OCI-LY1 (cell line): ENCODE data around the gene INHBC.
A peak's percentile ranks its signal among the peaks of the same experiment; 100 is the strongest.

Experiments
- H2AFZ ChIP-seq: fragments of 200-600 bp; sonication (generic), shearing (Covaris generic); 2 replicates; pipeline ENCODE4 v1.6.0; 2014; ENCODE audit warnings: antibody characterized with exemption, mild to moderate bottlenecking, low read length
- H3F3A ChIP-seq: fragments of 200-600 bp; sonication (generic), shearing (Covaris generic); 2 replicates; pipeline ENCODE4 v1.6.0; 2014; ENCODE audit warnings: mild to moderate bottlenecking, antibody characterized with exemption, low read length, moderate library complexity; ENCODE audit not compliant: insufficient read depth
- H3K27ac ChIP-seq: fragments of 200-600 bp; sonication (generic); 2 replicates; pipeline ENCODE4 v1.5.1; 2014; ENCODE audit warnings: low read length, mixed run types, mild to moderate bottlenecking, low read depth; ENCODE audit not compliant: poor library complexity, severe bottlenecking
- H3K27me3 ChIP-seq: fragments of 200-600 bp; sonication (generic); 2 replicates; pipeline ENCODE4 v1.6.0; 2014; ENCODE audit warnings: antibody characterized with exemption, mild to moderate bottlenecking, low read length, moderate library complexity; ENCODE audit not compliant: insufficient read depth
- H3K36me3 ChIP-seq: fragments of 200-600 bp; sonication (generic); 2 replicates; pipeline ENCODE4 v1.6.1; 2014; ENCODE audit warnings: mild to moderate bottlenecking, antibody characterized with exemption, low read length, moderate library complexity, mixed read lengths; ENCODE audit not compliant: insufficient read depth
- H3K4me1 ChIP-seq: fragments of 200-600 bp; sonication (generic); 2 replicates; pipeline ENCODE4 v1.5.1; 2014; ENCODE audit warnings: mild to moderate bottlenecking, low read length, moderate library complexity; ENCODE audit not compliant: insufficient read depth, severe bottlenecking
- H3K4me2 ChIP-seq: fragments of 200-600 bp; sonication (generic), shearing (Covaris generic); 2 replicates; pipeline ENCODE4 v1.6.1; 2014; ENCODE audit warnings: low read length
- H3K4me3 ChIP-seq: fragments of 200-600 bp; sonication (generic); 2 replicates; pipeline ENCODE4 v1.5.1; 2014; ENCODE audit warnings: low read length, low read depth, mild to moderate bottlenecking, mixed read lengths; ENCODE audit not compliant: poor library complexity, severe bottlenecking
- H3K79me2 ChIP-seq: fragments of 200-600 bp; shearing (Covaris generic); 2 replicates; pipeline ENCODE4 v1.6.1; 2016; ENCODE audit warnings: mixed run types, low read length, mixed read lengths; ENCODE audit not compliant: insufficient read depth
- H3K9ac ChIP-seq: fragments of 200-600 bp; sonication (generic), shearing (Covaris generic); 2 replicates; pipeline ENCODE4 v1.6.1; 2014; ENCODE audit warnings: mild to moderate bottlenecking, low read length, mixed read lengths
- H3K9me2 ChIP-seq: fragments of 200-600 bp; sonication (generic), shearing (Covaris generic); 2 replicates; pipeline ENCODE4 v1.6.1; 2014; ENCODE audit warnings: low read depth, mild to moderate bottlenecking, low read length, mixed read lengths
- H3K9me3 ChIP-seq: fragments of 200-600 bp; shearing (Covaris generic); 2 replicates; pipeline ENCODE4 v1.6.1; 2014; ENCODE audit warnings: low read length, mixed read lengths
- H4K20me1 ChIP-seq: fragments of 200-600 bp; sonication (generic), shearing (Covaris generic); 2 replicates; pipeline ENCODE4 v1.6.0; 2016; ENCODE audit warnings: mild to moderate bottlenecking, low read length; ENCODE audit not compliant: insufficient read depth
- EZH2 ChIP-seq: fragments of 200-600 bp; sonication (generic), shearing (Covaris generic); IDR thresholded peaks from 2 replicates; pipeline ENCODE4 v1.8.0; 2017; ENCODE audit warnings: borderline replicate concordance, mixed run types, mild to moderate bottlenecking, antibody characterized with exemption, low read length, moderate library complexity, mixed read lengths
- TF ChIP-seq, protein P1 (sequence below): fragments of 200-600 bp; sonication (generic), shearing (Covaris generic); IDR thresholded peaks from 2 replicates; pipeline ENCODE4 v1.5.1; 2017; ENCODE audit warnings: mild to moderate bottlenecking, antibody characterized with exemption, low read length, moderate library complexity, mixed read lengths

INHBC gene

DNA sequence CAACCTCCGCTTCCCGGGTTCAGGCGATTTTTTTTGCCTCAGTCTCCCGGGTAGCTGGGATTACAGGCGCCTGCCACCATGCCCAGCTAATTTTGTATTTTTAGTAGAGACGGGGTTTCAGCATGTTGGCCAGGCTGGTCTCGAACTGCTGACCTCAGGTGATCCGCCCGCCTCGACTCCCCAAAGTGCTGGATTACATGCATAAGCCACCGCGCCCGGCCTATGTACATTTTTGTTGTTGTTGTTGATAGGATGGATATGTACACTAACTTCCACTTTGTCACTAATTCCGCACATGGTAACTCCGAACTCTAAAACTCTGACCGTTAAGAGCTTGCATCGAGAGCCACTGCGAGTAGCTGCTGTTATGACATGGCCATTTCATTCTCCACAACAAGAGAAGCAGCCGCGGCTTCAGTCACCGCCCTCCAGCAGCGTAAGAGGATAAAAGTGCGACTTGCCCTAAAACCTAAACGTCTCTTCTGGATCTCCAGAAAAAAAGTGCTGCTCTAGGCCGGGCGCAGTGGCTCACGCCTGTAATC, 52.5 kb downstream of the INHBC start:
- Histone ChIP-seq H3K79me2 (peaks cover 16% of the 10 kb centered on the region), H4K20me1 (no peaks in the 10 kb centered on the region), H3K9me2 (no peaks in the 10 kb centered on the region), H3K9ac (peak overlapping the region; percentile 8; the same call in 1 of the 2 replicates), H3K36me3 (peaks cover 32% of the 10 kb centered on the region), H3K4me1 (peaks cover 17% of the 10 kb centered on the region), H3K27ac (no peak overlapping the region), H3K27me3 (no peaks in the 10 kb centered on the region), H3F3A (no peaks in the 10 kb centered on the region), H2AFZ (0 out of 2 replicates have a peak overlapping the region, but pooled peaks have one; percentile 5), H3K4me3 (peak overlapping the region; percentile 97), H3K9me3 (no peaks in the 10 kb centered on the region), H3K4me2 (peak overlapping the region; percentile 43)
- TF ChIP-seq, protein P1, sequence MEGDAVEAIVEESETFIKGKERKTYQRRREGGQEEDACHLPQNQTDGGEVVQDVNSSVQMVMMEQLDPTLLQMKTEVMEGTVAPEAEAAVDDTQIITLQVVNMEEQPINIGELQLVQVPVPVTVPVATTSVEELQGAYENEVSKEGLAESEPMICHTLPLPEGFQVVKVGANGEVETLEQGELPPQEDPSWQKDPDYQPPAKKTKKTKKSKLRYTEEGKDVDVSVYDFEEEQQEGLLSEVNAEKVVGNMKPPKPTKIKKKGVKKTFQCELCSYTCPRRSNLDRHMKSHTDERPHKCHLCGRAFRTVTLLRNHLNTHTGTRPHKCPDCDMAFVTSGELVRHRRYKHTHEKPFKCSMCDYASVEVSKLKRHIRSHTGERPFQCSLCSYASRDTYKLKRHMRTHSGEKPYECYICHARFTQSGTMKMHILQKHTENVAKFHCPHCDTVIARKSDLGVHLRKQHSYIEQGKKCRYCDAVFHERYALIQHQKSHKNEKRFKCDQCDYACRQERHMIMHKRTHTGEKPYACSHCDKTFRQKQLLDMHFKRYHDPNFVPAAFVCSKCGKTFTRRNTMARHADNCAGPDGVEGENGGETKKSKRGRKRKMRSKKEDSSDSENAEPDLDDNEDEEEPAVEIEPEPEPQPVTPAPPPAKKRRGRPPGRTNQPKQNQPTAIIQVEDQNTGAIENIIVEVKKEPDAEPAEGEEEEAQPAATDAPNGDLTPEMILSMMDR: no peak
- no peak for TF ChIP-seq EZH2

DNA sequence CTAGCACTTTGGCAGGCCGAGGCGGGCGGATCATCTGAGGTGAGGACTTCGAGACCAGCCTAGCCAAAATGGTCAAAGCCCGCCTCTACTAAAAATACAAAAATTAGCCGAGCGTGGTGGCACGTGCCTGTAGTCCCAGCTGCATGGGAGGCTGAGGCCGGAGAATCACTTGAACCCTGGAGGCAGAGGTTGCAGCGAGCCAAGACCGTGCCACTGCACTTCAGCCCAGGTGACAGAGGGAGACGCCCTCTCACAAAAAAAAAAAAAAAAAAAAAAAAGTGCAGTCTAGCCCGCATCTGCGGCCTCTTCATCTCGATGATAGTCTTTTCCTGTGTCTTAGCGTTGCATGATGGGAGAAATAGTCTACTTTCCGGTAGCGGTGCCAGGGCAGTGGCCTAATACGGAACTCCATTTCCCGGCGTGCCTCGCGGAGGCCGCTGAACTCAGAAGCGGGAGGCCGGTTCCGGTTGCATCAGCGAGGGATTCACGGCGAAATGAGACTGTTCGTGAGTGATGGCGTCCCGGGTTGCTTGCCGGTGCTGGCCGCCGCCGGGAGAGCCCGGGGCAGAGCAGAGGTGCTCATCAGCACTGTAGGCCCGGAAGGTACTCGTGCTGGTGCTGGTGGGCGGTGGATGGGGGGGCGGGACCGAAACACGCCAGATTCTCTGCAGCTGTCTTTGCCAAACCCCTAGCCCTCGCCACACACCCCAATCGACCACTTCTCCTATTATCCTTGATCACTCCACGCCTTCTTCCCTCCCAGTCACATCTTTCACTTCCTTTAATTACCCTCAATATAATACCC, 53.2 kb downstream of the INHBC start, which contains the start of gene MARS1:
MARS1 (plus strand) TSS at position 472 of the 805 bp plus-strand sequence; CDS start at position 495, 23 bp downstream.
- no peaks in the 10 kb centered on the region for H3K27me3 ChIP-seq

DNA sequence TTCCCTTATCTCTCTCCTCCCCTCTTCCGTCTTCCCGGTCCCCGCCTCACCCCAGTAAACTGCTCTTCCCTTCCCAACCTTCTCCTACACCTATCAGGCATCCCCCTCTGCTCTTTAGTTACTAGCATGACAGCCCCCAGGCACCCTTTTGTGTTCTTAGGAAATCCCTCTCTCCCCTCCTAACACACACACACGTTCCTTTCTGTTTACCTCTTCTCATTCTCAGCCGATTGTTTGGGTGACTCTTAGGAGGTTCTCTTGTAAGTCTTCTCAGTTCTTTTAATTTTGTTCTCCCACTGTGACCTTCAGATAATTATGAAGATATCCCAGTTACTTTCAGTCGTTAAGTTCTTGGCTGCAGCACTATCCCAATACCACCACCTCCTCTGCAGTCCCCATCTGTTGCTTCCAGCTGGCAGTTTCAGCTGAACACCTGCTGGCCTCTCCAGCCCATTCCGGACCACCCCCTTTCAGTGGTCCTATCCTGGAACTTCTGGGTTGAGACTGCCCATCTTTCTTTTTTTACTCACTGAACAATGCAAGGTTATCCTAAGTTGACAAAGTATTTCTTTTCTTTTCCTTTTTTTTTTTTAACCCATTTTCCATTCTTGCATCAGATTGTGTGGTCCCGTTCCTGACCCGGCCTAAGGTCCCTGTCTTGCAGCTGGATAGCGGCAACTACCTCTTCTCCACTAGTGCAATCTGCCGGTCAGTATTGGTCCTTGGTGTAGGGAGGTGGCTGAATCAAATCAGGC, 54.0 kb downstream of the INHBC start:
- Histone ChIP-seq H2AFZ (no peak overlapping the region), H4K20me1 (no peaks in the 10 kb centered on the region), H3K4me2 (peak overlapping the region; percentile 92), H3K9me2 (no peaks in the 10 kb centered on the region), H3K27ac (peak overlapping the region; percentile 30), H3K36me3 (peaks cover 42% of the 10 kb centered on the region), H3K9me3 (no peaks in the 10 kb centered on the region), H3K4me1 (peaks cover 17% of the 10 kb centered on the region), H3K4me3 (peak overlapping the region; percentile 97), H3K79me2 (peaks cover 16% of the 10 kb centered on the region), H3F3A (no peaks in the 10 kb centered on the region), H3K27me3 (no peaks in the 10 kb centered on the region), H3K9ac (peak overlapping the region; percentile 98)
- TF ChIP-seq, protein P1: no peak
- no peak for TF ChIP-seq EZH2

More for the DNA sequence above, 53.2 kb downstream of the INHBC start, which contains the start of gene MARS1:
- peaks cover 39% of the 10 kb centered on the region for H3K36me3 ChIP-seq
- peaks cover 17% of the 10 kb centered on the region for H3K4me1 ChIP-seq
- no peaks in the 10 kb centered on the region for H3K9me3 ChIP-seq
- 0 out of 2 replicates have a peak within 1 kb of the TSS, but pooled peaks have one; percentile 5 for H2AFZ ChIP-seq
- no peak for TF ChIP-seq EZH2
- TF ChIP-seq, protein P1: peak; percentile 54
- H3K79me2 ChIP-seq: peaks cover 16% of the 10 kb centered on the region
- H3K9ac ChIP-seq: peak within 1 kb of the TSS; percentile 98
- no peaks in the 10 kb centered on the region for H3K9me2 ChIP-seq
- peak within 1 kb of the TSS; percentile 92 for H3K4me2 ChIP-seq
- peak within 1 kb of the TSS; percentile 30 for H3K27ac ChIP-seq
- H4K20me1 ChIP-seq: no peaks in the 10 kb centered on the region
- H3K4me3 ChIP-seq: peak within 1 kb of the TSS; percentile 97
- H3F3A ChIP-seq: no peaks in the 10 kb centered on the region
